Endodermal cell (in vitro differentiated cells): ENCODE results near the gene S100Z. TPM values are rescaled to one million over a fixed set of nuclear protein-coding genes. Genes with fewer than 3 reads are reported as not detected.

Experiments
- DNase-seq: peaks from one replicate; pipeline ENCODE4 v3.0.0-alpha.2; 2017
- H3K27ac ChIP-seq: 2 replicates; pipeline ENCODE4 v1.5.1; 2013; ENCODE audit warnings: mild to moderate bottlenecking, low read depth, low read length, moderate library complexity
- H3K27me3 ChIP-seq: 2 replicates; pipeline ENCODE4 v1.6.1; 2013; ENCODE audit warnings: mild to moderate bottlenecking, low read length, moderate library complexity; ENCODE audit not compliant: insufficient read depth, control insufficient read depth, poor library complexity, severe bottlenecking
- H3K36me3 ChIP-seq: 2 replicates; pipeline ENCODE4 v1.7.0; 2013; ENCODE audit warnings: mild to moderate bottlenecking, low read length, moderate library complexity; ENCODE audit not compliant: control insufficient read depth, insufficient read depth
- H3K4me1 ChIP-seq: one replicate; pipeline ENCODE4 v1.7.0; 2013; ENCODE audit warnings: low read length; ENCODE audit not compliant: control insufficient read depth, insufficient read depth
- H3K4me3 ChIP-seq: 2 replicates; pipeline ENCODE4 v1.5.1; 2013; ENCODE audit warnings: mild to moderate bottlenecking, low read length, moderate library complexity
- H3K9ac ChIP-seq: 2 replicates; pipeline ENCODE4 v1.6.1; 2013; ENCODE audit warnings: mild to moderate bottlenecking, low read length, moderate library complexity; ENCODE audit not compliant: poor library complexity, severe bottlenecking; ENCODE audit errors: extremely low read depth
- H3K9me3 ChIP-seq: 2 replicates; pipeline ENCODE4 v1.6.1; 2013; ENCODE audit warnings: mild to moderate bottlenecking, low read length, moderate library complexity; ENCODE audit not compliant: control insufficient read depth
- H3K27ac Mint-ChIP-seq: 2 replicates; pipeline ENCODE4 v1.8.0; 2020; ENCODE audit warnings: mixed read lengths
- H3K27me3 Mint-ChIP-seq: 2 replicates; pipeline ENCODE4 v1.8.0; 2021; ENCODE audit warnings: mild to moderate bottlenecking, mixed read lengths; ENCODE audit not compliant: insufficient read depth
- H3K36me3 Mint-ChIP-seq: 2 replicates; pipeline ENCODE4 v1.8.0; 2020; ENCODE audit warnings: low read depth, mixed read lengths
- H3K4me1 Mint-ChIP-seq: 2 replicates; pipeline ENCODE4 v1.8.0; 2020; ENCODE audit warnings: mixed read lengths
- H3K4me3 Mint-ChIP-seq: 2 replicates; pipeline ENCODE4 v1.8.0; 2020; ENCODE audit warnings: mild to moderate bottlenecking, moderate library complexity, mixed read lengths
- H3K9me3 Mint-ChIP-seq: 2 replicates; pipeline ENCODE4 v1.8.0; 2020; ENCODE audit warnings: mild to moderate bottlenecking, mixed read lengths
- WGBS, 2 experiments: methylation state at CpG; one replicate each; pipeline versions ENCODE4 v1.1.5 to v1.1.7; 2013; ENCODE audit warnings: missing lambda C conversion rate in 2 of 2, mixed read lengths in 1 of 2; ENCODE audit not compliant: insufficient coverage in 1 of 2, insufficient read length in 1 of 2; 5-methylcytosine and 5-hydroxymethylcytosine counted together
- total RNA-seq, 2 donors: library from RNA; stranded (reverse); fragmentation: NEBNext Ultra II Directional in 1 of 2; extraction: Animal tissue kit (Norgen Biotek cat#: 25700) in 1 of 2; gene quantifications; 2 replicates in 1 of 2; 3 replicates in 1 of 2; pipeline ENCODE4 v1.2.1, GENCODE V29; 2021
- TF ChIP-seq, protein P1 (sequence below): fragments of 200-600 bp; sonication (generic); conservative IDR thresholded peaks from 2 replicates; pipeline ENCODE4 v1.5.0; 2021; ENCODE audit warnings: antibody characterized with exemption, mild to moderate bottlenecking

Gene S100Z
- total RNA-seq, 2 donors from 2014 or later, result 17.2 to 18.3 TPM

DNA sequence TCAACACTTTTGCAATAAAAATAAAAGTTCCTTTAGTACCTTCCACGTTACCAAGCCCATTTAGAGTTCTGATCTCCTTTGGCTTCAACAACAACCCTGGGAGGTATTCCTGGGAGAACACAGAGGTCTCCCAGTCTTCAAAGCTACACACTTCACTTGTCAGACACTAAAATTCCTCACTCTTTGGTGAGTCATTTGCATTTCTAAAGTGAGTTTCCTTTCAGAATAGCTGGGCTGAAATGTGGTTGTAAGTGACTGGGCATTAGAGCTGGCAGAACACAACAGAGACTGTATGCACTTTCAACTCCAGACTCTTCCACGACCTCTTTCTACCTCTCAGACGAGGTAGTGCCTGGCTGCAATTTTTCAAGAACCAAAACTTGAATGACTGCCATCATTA lies 42.5 kb upstream of the S100Z start:
- Histone ChIP-seq H3K9ac (no peak overlapping the region), H3K27me3 (peaks cover 4% of the 10 kb centered on the region), H3K4me3 (no peak overlapping the region), H3K27ac (peak overlapping the region; percentile 98), H3K36me3 (no peaks in the 10 kb centered on the region), H3K9me3 (no peaks in the 10 kb centered on the region), H3K4me1 (peaks cover 6% of the 10 kb centered on the region)
- H3K27ac Mint-ChIP-seq, result peak overlapping the region; percentile 90
- peak; percentile 70 for DNase-seq
- peaks cover 28% of the 10 kb centered on the region for H3K4me1 Mint-ChIP-seq
- no peaks in the 10 kb centered on the region for H3K27me3 Mint-ChIP-seq
- no peaks in the 10 kb centered on the region for H3K36me3 Mint-ChIP-seq
- no peak overlapping the region for H3K4me3 Mint-ChIP-seq
- TF ChIP-seq, protein P1, sequence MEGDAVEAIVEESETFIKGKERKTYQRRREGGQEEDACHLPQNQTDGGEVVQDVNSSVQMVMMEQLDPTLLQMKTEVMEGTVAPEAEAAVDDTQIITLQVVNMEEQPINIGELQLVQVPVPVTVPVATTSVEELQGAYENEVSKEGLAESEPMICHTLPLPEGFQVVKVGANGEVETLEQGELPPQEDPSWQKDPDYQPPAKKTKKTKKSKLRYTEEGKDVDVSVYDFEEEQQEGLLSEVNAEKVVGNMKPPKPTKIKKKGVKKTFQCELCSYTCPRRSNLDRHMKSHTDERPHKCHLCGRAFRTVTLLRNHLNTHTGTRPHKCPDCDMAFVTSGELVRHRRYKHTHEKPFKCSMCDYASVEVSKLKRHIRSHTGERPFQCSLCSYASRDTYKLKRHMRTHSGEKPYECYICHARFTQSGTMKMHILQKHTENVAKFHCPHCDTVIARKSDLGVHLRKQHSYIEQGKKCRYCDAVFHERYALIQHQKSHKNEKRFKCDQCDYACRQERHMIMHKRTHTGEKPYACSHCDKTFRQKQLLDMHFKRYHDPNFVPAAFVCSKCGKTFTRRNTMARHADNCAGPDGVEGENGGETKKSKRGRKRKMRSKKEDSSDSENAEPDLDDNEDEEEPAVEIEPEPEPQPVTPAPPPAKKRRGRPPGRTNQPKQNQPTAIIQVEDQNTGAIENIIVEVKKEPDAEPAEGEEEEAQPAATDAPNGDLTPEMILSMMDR, result no peak
- peaks cover 20% of the 10 kb centered on the region for H3K9me3 Mint-ChIP-seq
- 13 to 55% methylated on average over 2 to 3 of the region's 3 CpGs for WGBS, 2 experiments

DNA sequence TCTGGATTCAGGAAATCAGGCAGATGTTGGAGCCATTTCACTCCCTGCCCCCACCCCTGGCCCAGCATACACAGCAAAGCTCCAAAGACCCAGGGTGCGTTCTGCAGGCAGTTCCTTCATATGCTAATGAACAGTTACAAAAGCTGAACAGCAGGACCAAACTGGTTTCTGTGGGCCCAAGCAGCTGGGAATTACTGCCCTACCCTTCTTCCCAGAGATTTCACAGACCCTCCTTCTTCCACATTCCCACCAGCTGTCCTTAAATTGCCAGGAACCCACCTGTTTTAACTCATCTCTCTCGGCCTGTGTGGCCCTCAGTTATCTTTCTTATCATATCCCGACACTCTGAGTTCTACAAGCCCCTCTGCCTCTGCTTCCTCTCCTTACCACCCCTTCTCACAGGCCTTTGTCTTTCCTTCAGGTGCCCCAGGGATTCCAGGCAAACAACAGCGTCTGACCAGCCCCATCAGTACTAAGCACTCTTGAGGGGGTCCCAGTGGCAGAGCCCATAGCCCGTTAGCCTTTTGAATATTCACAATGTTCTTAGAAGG lies 41.6 kb upstream of the S100Z start:
- peak overlapping the region; percentile 90 for H3K27ac Mint-ChIP-seq
- H3K4me3 ChIP-seq, result no peak overlapping the region
- no peak overlapping the region for H3K9ac ChIP-seq

DNA sequence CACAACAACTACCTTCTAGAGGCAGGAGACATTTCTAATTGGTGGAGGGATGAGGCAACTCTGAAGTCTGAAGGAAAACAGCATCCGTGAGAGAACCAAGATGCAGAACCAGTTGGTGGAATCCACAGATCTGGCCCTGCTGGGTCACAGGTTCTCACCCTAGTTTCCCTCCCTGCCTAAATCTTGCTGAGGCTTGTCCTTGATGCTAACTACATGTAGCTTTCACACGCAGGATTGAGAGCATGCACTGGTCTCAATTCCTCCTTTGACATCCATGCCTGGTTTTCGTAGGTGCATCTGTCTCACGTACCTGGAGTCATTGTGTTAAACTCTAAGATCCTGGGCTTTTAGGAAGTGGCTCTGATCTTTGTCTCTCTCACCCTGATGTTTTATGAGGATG lies 40.7 kb upstream of the S100Z start:
- Histone ChIP-seq H3K9me3 (no peaks in the 10 kb centered on the region), H3K4me3 (no peak overlapping the region), H3K9ac (no peak overlapping the region), H3K4me1 (peaks cover 6% of the 10 kb centered on the region), H3K27ac (peak overlapping the region; percentile 98), H3K27me3 (peaks cover 4% of the 10 kb centered on the region), H3K36me3 (no peaks in the 10 kb centered on the region)
- TF ChIP-seq, protein P1, result no peak
- Mint-ChIP-seq H3K27me3 (peaks cover under 1% of the 10 kb centered on the region), H3K36me3 (no peaks in the 10 kb centered on the region), H3K4me1 (peaks cover 28% of the 10 kb centered on the region), H3K9me3 (peaks cover 20% of the 10 kb centered on the region), H3K4me3 (no peak overlapping the region), H3K27ac (peak overlapping the region; percentile 75)
- DNase-seq, result peak; percentile 77
- WGBS, 2 experiments, result 75 to 82% methylated on average over 4 of the region's 4 CpGs

More for the DNA sequence above, 41.6 kb upstream of the S100Z start:
- H3K4me1 ChIP-seq, result peaks cover 6% of the 10 kb centered on the region
- TF ChIP-seq, protein P1, result no peak
- Mint-ChIP-seq H3K27me3 (no peaks in the 10 kb centered on the region), H3K36me3 (no peaks in the 10 kb centered on the region), H3K4me3 (peak overlapping the region; percentile 23), H3K4me1 (peaks cover 28% of the 10 kb centered on the region), H3K9me3 (peaks cover 20% of the 10 kb centered on the region)
- DNase-seq, result peak; percentile 93
- peak overlapping the region; percentile 98 for H3K27ac ChIP-seq
- H3K9me3 ChIP-seq, result no peaks in the 10 kb centered on the region
- peaks cover 4% of the 10 kb centered on the region for H3K27me3 ChIP-seq
- H3K36me3 ChIP-seq, result no peaks in the 10 kb centered on the region
- WGBS, 2 experiments, result 16 to 20% methylated on average over 2 to 5 of the region's 5 CpGs
